ENCODE results near the gene UBXN4. TPM values are rescaled to one million over a fixed set of nuclear protein-coding genes. Genes with fewer than 3 reads are reported as not detected.

UBXN4 gene
- total and polyA plus RNA-seq, 2 of the 4 experiments (the other 2 are of a cell fraction): 48.1 to 49.1 TPM

- in situ Hi-C loops (cut with MboI; ENCODE audit: low sequenced_read_pairs) (no loop called here), intact Hi-C loops (cut with micrococcal nuclease) (loop anchor here (5.0 kb wide), 1 partner anchor 562 kb away; no protein-coding TSS in a partner anchor), dilution Hi-C loops (cut with HindIII; ENCODE audit: low sequenced_read_pairs, unreplicated experiment) (no loop called here)
- no peak overlapping the region for H2AFZ ChIP-seq (replicated peaks; ENCODE audit: low read length, poor library complexity)
- no peak overlapping the region for H3K23ac ChIP-seq (ENCODE audit: low read depth, low read length)
- H3K36me3 ChIP-seq (ENCODE audit: control insufficient read depth, insufficient read depth, low read length): no peaks in the 10 kb centered on the region
- no peak overlapping the region for H3K9ac ChIP-seq (ENCODE audit: low read depth, low read length)
- peaks cover 4% of the 10 kb centered on the region; the same call in 1 of the 2 replicates for H3K4me1 ChIP-seq (ENCODE audit: control insufficient read depth, insufficient read depth, low read length)
- H3K79me1 ChIP-seq (ENCODE audit: low read depth in 1 of 2, low read length in 2 of 2): no peaks in the 10 kb centered on the region
- no peak overlapping the region for H4K5ac ChIP-seq (ENCODE audit: low read depth, low read length)
- no peak overlapping the region for H3K4me2 ChIP-seq (ENCODE audit: low read depth, low read length)
- WGBS, 2 experiments (ENCODE audit: extremely low coverage in 2 of 2, insufficient read length in 1 of 2): no CpG with 5 or more reads among the region's 3 CpGs
- no peak overlapping the region for H3K4ac ChIP-seq (ENCODE audit: low read depth, low read length)
- H3K4me3 ChIP-seq (ENCODE audit: insufficient read depth, low read depth, low read length): no peak overlapping the region
- no peaks in the 10 kb centered on the region for H3K9me3 ChIP-seq (ENCODE audit: control insufficient read depth, insufficient read depth, low read length)
- H3K18ac ChIP-seq (ENCODE audit: low read depth, low read length): no peak overlapping the region
- BruUV-seq (replicated peaks): no TSS peak
- H2BK20ac ChIP-seq (ENCODE audit: low read depth, low read length): no peak overlapping the region
- CTCF ChIA-PET: interaction anchor here (0.5 kb wide), 1 partner anchor 768 kb away, joined by 3 read pairs; the partner anchor contains the start of gene MAP3K19
- no peak overlapping the region for H2BK120ac ChIP-seq (ENCODE audit: low read depth, low read length)
- ATAC-seq (ENCODE audit: low read depth): no peak
- no peak overlapping the region for H2BK15ac ChIP-seq (ENCODE audit: low read depth, low read length)
- H4K8ac ChIP-seq (ENCODE audit: low read depth in 2 of 2, low read length in 2 of 2): no peak overlapping the region
- H3K14ac ChIP-seq (replicated peaks; ENCODE audit: low read depth, low read length): no peak overlapping the region
- no peak for DNase-seq
- no peak overlapping the region for H2AK9ac ChIP-seq (replicated peaks; ENCODE audit: low read depth, low read length, poor library complexity)
- no peak overlapping the region for H2BK5ac ChIP-seq (ENCODE audit: low read depth, low read length, poor library complexity, severe bottlenecking)
- POLR2A ChIA-PET (ENCODE audit: unreplicated experiment): no interaction called here
- H4K20me1 ChIP-seq (ENCODE audit: insufficient read depth, low read length): no peaks in the 10 kb centered on the region
- no peak overlapping the region for H3K27ac ChIP-seq (ENCODE audit: insufficient read depth, low read length)
- TF ChIP-seq MAZ (IDR thresholded peaks at IDR 0.05; ENCODE audit: borderline replicate concordance, low read depth, low read length) (no peak), CHD1 (IDR thresholded peaks at IDR 0.05; ENCODE audit: low read depth, low read length) (no peak), MAFK (IDR thresholded peaks at IDR 0.05; ENCODE audit: low read depth, low read length) (no peak), BHLHE40 (IDR thresholded peaks at IDR 0.05; ENCODE audit: low read depth, low read length) (no peak), USF2 (IDR thresholded peaks at IDR 0.05; ENCODE audit: low read depth, low read length) (no peak), RAD21 (IDR thresholded peaks at IDR 0.05; ENCODE audit: low read length) (no peak), CEBPB (IDR thresholded peaks at IDR 0.05; ENCODE audit: low read depth, low read length) (no peak), ELK1 (IDR thresholded peaks at IDR 0.05; ENCODE audit: borderline replicate concordance, low read depth, low read length) (no peak), RFX5 (IDR thresholded peaks at IDR 0.05; ENCODE audit: low read depth, low read length) (no peak), RCOR1 (IDR thresholded peaks at IDR 0.05; ENCODE audit: insufficient replicate concordance, low read length) (no peak)
- no peak overlapping the region for H4K91ac ChIP-seq (ENCODE audit: insufficient read depth, low read depth, low read length)
- H3K27me3 ChIP-seq (ENCODE audit: control insufficient read depth, insufficient read depth, low read length): no peaks in the 10 kb centered on the region
- no peak overlapping the region for H3K56ac ChIP-seq (ENCODE audit: extremely low read depth, insufficient read depth, low read length)
- H2AK5ac ChIP-seq (ENCODE audit: low read depth, low read length): no peak overlapping the region
- no peaks in the 10 kb centered on the region for H3K9me1 ChIP-seq (ENCODE audit: insufficient read depth, low read length)
These were observed 73.6 kb downstream of the UBXN4 start for GRCh38 chr2:135815269-135815668.

Measured in IMR-90 (cell line).